Testis (tissue), 5 donors: ENCODE results near the gene TGIF2LX. TPM values are rescaled to one million over a fixed set of nuclear protein-coding genes. Genes with fewer than 3 reads are reported as not detected.
"Not testable (repeated sequence)": the region's sequence is repeated elsewhere in the genome, so short reads cannot be mapped to it uniquely, and the experiment has no call there.

ENCODE experiments used
- DNase-seq: peaks from one replicate; pipeline ENCODE4 v3.0.0-alpha.2; 2019
- H3K27ac ChIP-seq, 2 donors: fragments of 200-600 bp; sonication (generic); one replicate each; pipeline ENCODE4 v1.5.1; 2019
- H3K27me3 ChIP-seq: fragments of 200-600 bp; sonication (generic); one replicate; pipeline ENCODE4 v1.5.1; 2019
- H3K36me3 ChIP-seq: fragments of 200-600 bp; sonication (generic); one replicate; pipeline ENCODE4 v1.5.1; 2017; ENCODE audit warnings: low read depth; ENCODE audit errors: missing control alignments
- H3K4me1 ChIP-seq: fragments of 200-600 bp; sonication (generic); one replicate; pipeline ENCODE4 v1.5.1; 2019
- H3K4me3 ChIP-seq, 2 donors: fragments of 200-600 bp; sonication (generic); one replicate each; pipeline ENCODE4 v1.5.1; 2017 to 2019
- H3K9me3 ChIP-seq: fragments of 200-600 bp; sonication (generic); one replicate; pipeline ENCODE4 v1.5.1; 2017
- WGBS, 2 donors: methylation state at CpG; one replicate each; pipeline ENCODE4 v1.1.5; 2018; 5-methylcytosine and 5-hydroxymethylcytosine counted together
- intact Hi-C: fragments of 100-400 bp; cut with DNase I; formaldehyde crosslinking; loops from one replicate; pipeline ENCODE4 v1.15.1; 2023; ENCODE audit warnings: low total_unique reads
- long read RNA-seq, 2 donors: transcript quantifications; one replicate each; lab custom pipeline, GENCODE V29; 2026
- polyA plus RNA-seq: library from polyadenylated mRNA; stranded (reverse); fragments of 350-450 nt; fragmentation: Illumina TruSeq; extraction: RNeasy Lipid Tissue Mini Kit (QIAGEN cat#74804); gene quantifications from one replicate; pipeline ENCODE4 v1.2.3, GENCODE V29; 2014; ENCODE audit warnings: low read depth, low replicate concordance; ENCODE audit not compliant: insufficient read depth
- total RNA-seq, 2 donors: library from RNA; depleted of rRNA; stranded (reverse); fragments of >200 nt; gene quantifications; one replicate each; pipeline ENCODE4 v1.2.3, GENCODE V29; 2016

TGIF2LX gene
- total RNA-seq = 10 to 100 TPM; 12.8 to 16.1 TPM
- polyA plus RNA-seq = 20.7 TPM
- long read RNA-seq, donor 1, partial matches to known transcripts = 0 of 2 reads
- long read RNA-seq, donor 1, other reads (novel, unspliced or antisense) = 0 of 2 reads
- long read RNA-seq, donor 2 = 0 reads

GRCh38 chrX:89921665-89922064, at the start of gene TGIF2LX:
TGIF2LX (plus strand) TSS chrX:89921908; CDS start chrX:89922086, 178 bp downstream.
- H3K27ac ChIP-seq, H3K4me1 ChIP-seq, H3K4me3 ChIP-seq, intact Hi-C loops, H3K36me3 ChIP-seq, H3K9me3 ChIP-seq, H3K27me3 ChIP-seq: not testable (repeated sequence)
- DNase-seq = peak; percentile 13
- WGBS, 2 donors = 46 to 73% methylated on average over 5 to 9 of the region's 9 CpGs

- H3K4me1 ChIP-seq, H3K27ac ChIP-seq, H3K27me3 ChIP-seq, H3K36me3 ChIP-seq, intact Hi-C loops, H3K9me3 ChIP-seq, H3K4me3 ChIP-seq: not testable (repeated sequence)
- 71 to 80% methylated on average over 1 to 9 of the region's 18 CpGs for WGBS, 2 donors
- DNase-seq = peak; percentile 11
Measured at GRCh38 chrX:89922338-89922934, 728 bp downstream of the TGIF2LX start.

- WGBS, 2 donors = 96% methylated on average over 5 of the region's 5 CpGs; no CpG with 5 or more reads in 1 of the 2 donors
- H3K36me3 ChIP-seq, H3K4me1 ChIP-seq, H3K27me3 ChIP-seq, H3K27ac ChIP-seq, intact Hi-C loops, H3K9me3 ChIP-seq, DNase-seq, H3K4me3 ChIP-seq: not testable (repeated sequence)
Measured at GRCh38 chrX:89943077-89943476, 21.4 kb downstream of the TGIF2LX start.

GRCh38 chrX:89965588-89965987, 43.9 kb downstream of the TGIF2LX start:
- H3K4me3 ChIP-seq, H3K36me3 ChIP-seq, H3K27me3 ChIP-seq, intact Hi-C loops, DNase-seq, H3K9me3 ChIP-seq, H3K4me1 ChIP-seq, H3K27ac ChIP-seq: not testable (repeated sequence)
- no CpG with 5 or more reads among the region's 24 CpGs for WGBS, 2 donors
